HUDEP-2 (cell line): ENCODE measurements around the gene MITF.
A peak's percentile ranks its signal among the peaks of the same experiment; 100 is the strongest.
"Not testable (repeated sequence)": the region's sequence is repeated elsewhere in the genome, so short reads cannot be mapped to it uniquely, and the experiment has no call there.

Experiments
- DNase-seq, 76 experiments: peaks; one replicate each; lab custom pipeline; 2025; ENCODE audit not compliant: unreplicated experiment in 76 of 76; lab: John Stamatoyannopoulos, UW

The MITF gene

GRCh38 chr3:69902386-69902785, 163.1 kb downstream of the MITF start:
- no peak for DNase-seq

GRCh38 chr3:69906351-69906966, 167.2 kb downstream of the MITF start:
- no peak for DNase-seq

DNA sequence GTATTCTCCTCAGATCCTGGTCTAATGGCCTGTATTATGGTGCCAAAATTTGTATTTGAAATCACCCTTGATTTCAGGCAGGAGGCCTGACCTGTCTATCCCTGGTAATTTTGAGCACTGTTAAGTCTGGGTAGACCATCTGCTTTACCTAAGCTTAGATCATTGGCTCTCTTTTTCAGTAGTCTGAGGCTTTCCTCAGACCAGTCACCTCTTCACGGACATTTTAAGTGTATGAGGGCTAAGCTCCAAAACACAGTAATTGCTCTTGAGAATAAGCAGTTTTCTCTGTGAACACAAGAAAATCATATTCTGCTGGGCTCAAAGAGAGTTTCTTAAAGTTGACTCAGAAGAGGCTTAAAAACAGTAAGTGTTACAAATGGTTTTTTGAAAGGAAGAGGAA, 168.3 kb downstream of the MITF start:
- no peak for DNase-seq

DNA sequence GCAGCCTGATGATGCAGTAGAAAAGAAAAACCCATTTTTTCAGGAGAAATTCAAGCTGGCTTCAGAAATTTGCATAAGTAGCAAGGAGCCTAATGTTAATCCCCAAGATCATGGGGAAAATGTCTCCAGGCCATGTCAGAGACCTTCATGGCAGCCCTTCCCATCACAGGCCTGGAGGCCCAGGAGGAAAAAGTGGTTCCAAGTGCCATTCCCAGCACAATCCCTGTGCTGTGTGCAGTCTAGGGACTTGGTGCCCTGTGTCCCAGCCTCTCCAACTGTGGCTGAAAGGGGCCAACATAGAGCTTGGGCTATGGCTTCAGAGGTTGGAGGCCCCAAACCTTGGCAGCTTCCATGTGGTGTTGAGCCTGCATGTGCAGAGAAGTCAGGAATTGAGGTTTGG, 170.6 kb downstream of the MITF start:
- DNase-seq: not testable (repeated sequence)

DNA sequence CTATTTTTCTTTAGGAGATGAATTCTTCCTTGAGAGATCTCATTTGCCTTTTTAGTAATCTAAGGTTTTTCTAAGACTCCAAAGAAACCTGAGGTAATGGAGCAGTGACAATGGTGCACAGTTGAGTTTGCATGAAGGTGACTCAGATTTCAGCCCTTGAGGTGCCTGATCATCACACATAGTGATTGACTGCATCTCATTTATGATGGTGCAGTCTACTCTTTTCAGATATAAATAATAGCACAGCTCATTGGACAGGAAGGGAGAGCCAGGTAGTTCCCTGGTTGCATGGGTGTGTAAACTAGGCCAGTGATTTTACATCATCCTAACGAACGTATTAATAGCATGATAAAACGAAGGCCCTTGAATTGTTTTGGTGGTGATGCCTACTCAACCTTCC, 174.2 kb downstream of the MITF start:
- no peak for DNase-seq

DNA sequence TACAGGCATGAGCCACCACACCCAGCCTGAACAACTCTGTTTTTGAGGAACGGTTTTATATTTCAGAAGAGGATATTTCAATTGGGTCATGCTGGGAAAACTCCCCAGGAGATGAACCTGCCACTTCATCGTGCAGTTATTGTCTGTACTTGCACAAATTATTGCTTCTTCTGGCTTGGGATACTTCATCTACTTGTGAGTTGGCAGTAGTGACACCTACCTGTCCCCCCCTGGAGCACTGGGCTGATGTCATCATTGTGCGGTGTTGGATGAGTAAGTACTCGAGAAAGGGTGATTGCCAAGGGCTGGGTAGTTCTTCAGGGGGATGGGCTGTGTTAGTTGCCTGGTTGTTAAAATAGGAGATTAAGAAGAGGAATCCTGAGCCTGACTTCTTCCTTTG, 175.1 kb downstream of the MITF start:
- no peak for DNase-seq

- DNase-seq: no peak
These were observed 176.5 kb downstream of the MITF start for GRCh38 chr3:69915726-69916125.

- peak in 3 of 76 experiments; percentile 2 to 4 (median 2) for DNase-seq
These were observed 180.7 kb downstream of the MITF start for GRCh38 chr3:69920009-69920408.

GRCh38 chr3:69921651-69922050, 182.4 kb downstream of the MITF start:
- no peak for DNase-seq

- no peak for DNase-seq
These were observed 183.3 kb downstream of the MITF start for GRCh38 chr3:69922521-69923000.

DNA sequence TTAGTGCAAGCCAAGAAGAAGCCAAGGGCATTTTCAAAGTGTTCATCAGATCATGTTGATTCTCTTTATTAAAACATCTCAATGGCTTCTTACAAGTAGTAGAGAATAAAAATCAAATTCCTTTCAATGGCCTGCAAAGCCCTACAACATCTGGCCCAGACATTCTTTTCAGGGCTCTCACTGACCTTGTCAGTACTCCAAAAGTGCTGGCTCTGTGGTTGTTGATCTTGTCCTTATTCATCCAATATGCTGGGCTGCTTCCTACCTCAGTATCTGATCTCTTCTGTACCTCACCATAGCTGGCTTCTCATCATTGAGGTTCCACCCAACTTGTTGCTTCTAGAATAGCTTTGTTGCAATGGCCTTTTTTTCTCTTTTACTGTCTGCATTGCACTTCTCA, 186.2 kb downstream of the MITF start:
- DNase-seq: no peak

DNA sequence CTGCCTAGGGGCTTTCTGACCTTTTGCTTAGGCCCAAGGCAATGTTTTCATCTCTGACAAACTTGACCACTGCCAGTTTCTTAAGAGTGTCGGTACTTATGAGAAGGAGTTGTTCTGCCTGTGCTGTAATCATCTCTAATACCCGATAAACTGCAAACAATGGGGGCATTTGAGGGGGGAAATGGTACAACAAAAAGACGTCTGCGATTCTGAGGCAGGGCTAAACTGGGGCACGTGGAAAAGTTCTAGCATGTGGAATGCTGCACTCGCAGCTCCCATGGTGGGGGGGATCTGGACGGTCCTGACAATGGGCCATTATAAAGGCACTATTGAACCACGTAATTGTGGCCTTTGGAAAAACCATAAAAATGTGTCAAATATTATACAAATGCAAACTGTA, 187.1 kb downstream of the MITF start:
- no peak for DNase-seq

DNA sequence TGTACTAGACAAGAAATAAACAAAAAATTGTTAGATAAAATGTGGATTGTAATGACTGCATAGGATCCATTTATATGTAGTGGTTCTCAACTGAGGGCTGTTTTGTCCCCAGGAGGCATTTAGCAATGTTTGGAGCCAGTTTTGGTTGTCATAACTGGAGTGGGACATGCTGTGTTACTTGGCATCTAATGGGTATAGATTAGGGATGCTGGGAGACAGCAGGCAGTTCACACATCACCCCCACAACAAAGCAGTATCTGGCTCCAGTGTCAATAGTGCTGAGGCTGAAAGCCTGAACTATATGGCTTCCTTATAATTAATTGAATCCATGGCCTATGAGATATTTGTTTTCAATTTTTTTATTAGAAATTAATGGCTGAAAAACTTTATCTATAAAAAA, 188.3 kb downstream of the MITF start:
- DNase-seq: no peak

DNA sequence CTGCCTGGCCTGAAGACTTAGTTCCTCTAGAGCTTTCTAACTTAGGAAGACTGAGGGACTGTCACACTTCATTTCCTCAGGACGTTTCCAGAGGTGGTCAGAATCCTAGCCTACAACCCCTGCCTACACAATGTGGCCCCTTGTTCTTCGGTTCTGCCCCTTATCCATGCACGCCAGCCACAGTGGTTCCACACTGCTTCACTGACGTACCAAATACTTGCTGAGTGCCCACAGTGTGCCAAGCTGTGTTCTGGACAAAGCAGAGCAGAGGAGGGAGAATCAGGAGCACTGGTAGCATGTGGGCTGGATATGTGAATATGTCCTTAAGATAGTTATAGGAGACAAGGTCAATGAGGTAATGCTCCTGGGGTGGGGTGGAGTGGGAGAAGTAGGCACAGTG, 189.8 kb downstream of the MITF start:
- DNase-seq: peak in 4 of 76 experiments; percentile 2 to 12 (median 6)

- DNase-seq: no peak
These were observed 191.3 kb downstream of the MITF start for GRCh38 chr3:69930564-69930963.

- DNase-seq: no peak
These were observed 192.8 kb downstream of the MITF start for GRCh38 chr3:69932087-69932486.

DNA sequence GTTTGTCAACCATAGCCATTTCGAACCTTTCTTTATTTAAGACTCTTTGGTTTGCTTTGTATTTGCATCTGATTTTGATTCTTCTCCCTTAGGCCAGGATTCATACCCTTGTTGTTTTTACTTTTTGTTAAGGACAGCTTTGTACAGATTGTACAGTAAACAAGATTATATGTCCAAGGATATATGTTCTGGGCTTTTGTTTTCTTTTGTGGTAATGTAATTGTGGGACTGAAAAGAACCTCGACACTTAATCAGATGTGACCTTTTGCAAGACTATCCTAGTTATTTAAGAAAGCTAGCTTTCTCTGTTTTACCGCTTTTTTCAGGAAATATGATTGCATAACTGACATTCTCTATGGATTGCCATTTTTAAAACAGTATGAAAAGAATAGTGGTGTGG, 193.2 kb downstream of the MITF start:
- no peak for DNase-seq

GRCh38 chr3:69934398-69934797, 195.1 kb downstream of the MITF start:
- no peak for DNase-seq

DNA sequence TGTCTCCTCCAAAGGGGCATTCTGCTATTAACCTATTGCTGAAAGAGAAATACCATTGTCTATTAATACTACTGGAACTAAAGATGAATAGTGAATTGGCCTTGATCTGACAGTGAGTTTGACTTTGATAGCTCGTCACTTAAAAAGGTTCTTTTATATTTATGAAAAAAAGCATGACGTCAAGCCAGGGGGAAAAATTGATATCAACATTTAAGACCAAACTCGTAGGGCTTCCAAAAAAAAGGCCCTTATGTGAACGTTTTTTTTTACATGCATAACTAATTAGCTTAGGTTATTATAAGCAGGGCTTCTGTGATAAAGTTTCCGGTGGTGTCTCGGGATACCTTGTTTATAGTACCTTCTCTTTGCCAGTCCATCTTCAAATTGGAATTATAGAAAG, 197.0 kb downstream of the MITF start:
- DNase-seq: no peak

DNA sequence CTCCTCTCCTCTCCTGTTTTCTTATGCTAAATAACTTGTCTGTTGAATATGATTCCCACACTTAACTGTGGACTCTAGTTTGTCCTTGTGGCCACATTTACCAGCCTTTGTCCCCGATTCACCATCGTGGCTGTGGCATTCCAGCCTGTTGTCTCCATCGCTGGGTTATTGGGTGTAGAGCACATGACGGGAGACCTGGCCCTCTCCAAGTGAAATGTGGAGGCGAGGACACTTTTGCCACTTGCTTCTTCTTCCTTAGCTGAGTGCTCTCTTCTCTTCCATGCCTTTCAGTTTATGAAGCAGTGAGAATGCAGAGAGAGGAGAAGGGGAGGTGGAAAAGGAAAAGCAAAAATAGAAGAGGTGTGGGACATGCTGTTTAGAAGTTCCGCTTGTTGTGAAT, 198.8 kb downstream of the MITF start:
- DNase-seq: no peak

- DNase-seq: no peak
These were observed 199.7 kb downstream of the MITF start for GRCh38 chr3:69938931-69939330.

- DNase-seq: no peak
These were observed 201.8 kb downstream of the MITF start for GRCh38 chr3:69941037-69941436.
